ENCODE measurements around the gene CFAP74. TPM values are rescaled to one million over a fixed set of nuclear protein-coding genes. Genes with fewer than 3 reads are reported as not detected.
A peak's percentile ranks its signal among the peaks of the same experiment; 100 is the strongest.

The CFAP74 gene
- total and polyA plus RNA-seq, 2 of the 13 experiments (the other 11 are each of a cell fraction or from before 2014, with no cell fraction given): 0.27 to 0.62 TPM

- TF ChIP-seq ZNF597 (CRISPR knock-in tag; IDR thresholded peaks at IDR 0.05) (no peak), SKIL (CRISPR knock-in tag; IDR thresholded peaks at IDR 0.05; ENCODE audit: borderline replicate concordance) (no peak), RXRA (CRISPR knock-in tag; IDR thresholded peaks at IDR 0.05) (peak; percentile 49; the same call in 1 of the 2 replicates), IRF1 (CRISPR knock-in tag; IDR thresholded peaks at IDR 0.05; ENCODE audit: low read depth) (no peak), HNRNPK (IDR thresholded peaks at IDR 0.05; ENCODE audit: low read depth, low read length, poor library complexity, severe bottlenecking) (no peak), HNF1B (CRISPR knock-in tag; IDR thresholded peaks at IDR 0.05) (no peak), MZF1 (CRISPR knock-in tag; IDR thresholded peaks at IDR 0.05; ENCODE audit: borderline replicate concordance) (no peak), PAXIP1 (CRISPR knock-in tag; conservative IDR thresholded peaks at IDR 0.05) (0 out of 2 replicates have a peak, but pooled peaks have one; percentile 19), ZFP1 (CRISPR knock-in tag; IDR thresholded peaks at IDR 0.05) (no peak), PATZ1 (CRISPR knock-in tag; IDR thresholded peaks at IDR 0.05) (peak; percentile 59; the same call in 1 of the 2 replicates), HNRNPL (IDR thresholded peaks at IDR 0.05; ENCODE audit: low read depth, low read length) (0 out of 2 replicates have a peak, but pooled peaks have one; percentile 37), TEF (CRISPR knock-in tag; IDR thresholded peaks at IDR 0.05) (no peak), CBX2 (IDR thresholded peaks at IDR 0.05; ENCODE audit: low read depth, low read length) (no peak), CBX2 (CRISPR knock-in tag; IDR thresholded peaks at IDR 0.05; ENCODE audit: low read depth) (no peak), GABPB1 (CRISPR knock-in tag; IDR thresholded peaks at IDR 0.05) (peak; percentile 13; the same call in 1 of the 2 replicates)
Observed at GRCh38 chr1:1914101-1914970, 89.2 kb downstream of the CFAP74 start (continued).

Measured in HepG2 (cell line).